A549 (cell line): Measurements from ENCODE around the gene RIOX2. TPM values are rescaled to one million over a fixed set of nuclear protein-coding genes. Genes with fewer than 3 reads are reported as not detected.

Experiments
- ATAC-seq, 2 experiments: fragments of 200-7000 bp in 1 of 2; fragments of >200 bp in 1 of 2; cut with Nextera tagmentation in 1 of 2; cut with Tn5 transposase in 1 of 2; 3 replicates each; pipeline versions ENCODE4 v1.8.0 to v1.9.1; 2018 to 2020; ENCODE audit warnings: mild to moderate bottlenecking in 1 of 2, moderate library complexity in 1 of 2
- CTCF ChIA-PET: fragments of 300-600 bp; sonication (Branson Sonifier 250); formaldehyde crosslinking; extraction: SDS; loops from one replicate; lab custom pipeline; 2021; ENCODE audit warnings: antibody characterized with exemption, inconsistent platforms; lab: Yijun Ruan, JAX
- POLR2A ChIA-PET: fragments of 350-600 bp; formaldehyde crosslinking; extraction: SDS; loops from one replicate; lab custom pipeline; 2021; ENCODE audit warnings: antibody characterized with exemption, inconsistent platforms; lab: Yijun Ruan, JAX
- DNase-seq, 2 experiments: peaks; one replicate each; pipeline versions ENCODE4 v3.0.0 to v3.0.0-alpha.2; 2011 to 2016; ENCODE audit warnings: low read depth in 1 of 2, low spot score in 1 of 2
- FAIRE-seq: peaks from 2 replicates; lab custom pipeline; 2011; peaks lifted over from hg19 to GRCh38; lab: Jason Lieb, UNC
- H3K27ac ChIP-seq, 2 experiments: fragments of >200 bp; sonication (Bioruptor Twin); formaldehyde crosslinking; 3 replicates each; pipeline ENCODE4 v1.5.1; 2016 to 2017
- H3K4me1 ChIP-seq: fragments of >200 bp; sonication (Bioruptor Twin); formaldehyde crosslinking; 3 replicates; pipeline ENCODE4 v1.6.1; 2016
- H3K4me2 ChIP-seq: fragments of >200 bp; sonication (Bioruptor Twin); formaldehyde crosslinking; 3 replicates; pipeline ENCODE4 v1.6.1; 2016
- H3K4me3 ChIP-seq: fragments of >200 bp; sonication (Bioruptor Twin); formaldehyde crosslinking; 3 replicates; pipeline ENCODE4 v1.5.1; 2016
- H3K9me3 ChIP-seq: fragments of >200 bp; sonication (Bioruptor Twin); formaldehyde crosslinking; 3 replicates; pipeline ENCODE4 v1.6.1; 2016
- ATOH8 ChIP-seq: fragments of 250-450 bp; sonication (Bioruptor Pico); IDR thresholded peaks from 2 replicates; pipeline ENCODE4 v1.5.0; 2020; ENCODE audit warnings: low read depth, mild to moderate bottlenecking, moderate library complexity
- BCL3 ChIP-seq: fragments of >200 bp; sonication (Bioruptor Twin); formaldehyde crosslinking; IDR thresholded peaks from 3 replicates; pipeline ENCODE4 v1.6.1; 2016
- CBX2 ChIP-seq: fragments of 200-600 bp; sonication (generic); IDR thresholded peaks from 2 replicates; pipeline ENCODE4 v1.6.1; 2016; ENCODE audit warnings: low read depth, mild to moderate bottlenecking, borderline replicate concordance
- CBX8 ChIP-seq: fragments of 200-600 bp; sonication (generic); IDR thresholded peaks from 2 replicates; pipeline ENCODE4 v1.6.1; 2016
- CEBPB ChIP-seq, 2 experiments: fragments of >200 bp in 1 of 2; sonication (Bioruptor Twin) in 1 of 2; formaldehyde crosslinking in 1 of 2; IDR thresholded peaks; 2 replicates each; pipeline ENCODE4 v1.6.1; 2012 to 2016
- CHD2 ChIP-seq: fragments of 150-350 bp; IDR thresholded peaks from 2 replicates; pipeline ENCODE4 v1.6.1; 2014; ENCODE audit warnings: low read length; ENCODE audit not compliant: partially characterized antibody
- CHD4 ChIP-seq: fragments of 200-600 bp; sonication (generic); IDR thresholded peaks from 2 replicates; pipeline ENCODE4 v1.6.1; 2016; ENCODE audit warnings: antibody characterized with exemption, mild to moderate bottlenecking, borderline replicate concordance
- CTCF ChIP-seq: fragments of >200 bp; sonication (Bioruptor Twin); formaldehyde crosslinking; IDR thresholded peaks from 3 replicates; pipeline ENCODE4 v1.5.1; 2016
- EHF ChIP-seq: fragments of 250-450 bp; sonication (Bioruptor Pico); IDR thresholded peaks from 2 replicates; pipeline ENCODE4 v1.5.0; 2020; ENCODE audit warnings: mild to moderate bottlenecking
- EHMT2 ChIP-seq: fragments of 200-600 bp; sonication (generic); IDR thresholded peaks from 2 replicates; pipeline ENCODE4 v1.6.1; 2016; ENCODE audit warnings: antibody characterized with exemption, low read depth, mild to moderate bottlenecking, moderate library complexity
- ELK1 ChIP-seq: fragments of 150-350 bp; IDR thresholded peaks from 2 replicates; pipeline ENCODE4 v1.6.1; 2014; ENCODE audit warnings: low read depth, mild to moderate bottlenecking, low read length
- ESRRA ChIP-seq: fragments of 150-350 bp; IDR thresholded peaks from 2 replicates; pipeline ENCODE4 v1.6.1; 2014; ENCODE audit warnings: mild to moderate bottlenecking, low read length, borderline replicate concordance
- FOSB ChIP-seq: fragments of 250-450 bp; sonication (Bioruptor Pico); IDR thresholded peaks from 2 replicates; pipeline ENCODE4 v1.5.0; 2020; ENCODE audit warnings: mild to moderate bottlenecking, moderate library complexity
- FOXS1 ChIP-seq: fragments of 250-450 bp; sonication (Bioruptor Pico); IDR thresholded peaks from 2 replicates; pipeline ENCODE4 v1.5.0; 2020; ENCODE audit warnings: mild to moderate bottlenecking, moderate library complexity
- JUN ChIP-seq, 2 experiments: fragments of >200 bp; sonication (Bioruptor Twin); formaldehyde crosslinking; IDR thresholded peaks; 2 replicates in 1 of 2; 3 replicates in 1 of 2; pipeline ENCODE4 v1.6.1; 2016 to 2017
- JUNB ChIP-seq: fragments of >200 bp; sonication (Bioruptor Twin); formaldehyde crosslinking; IDR thresholded peaks from 2 replicates; pipeline ENCODE4 v1.6.1; 2016
- KDM5A ChIP-seq: fragments of 200-600 bp; sonication (generic); IDR thresholded peaks from 2 replicates; pipeline ENCODE4 v1.6.1; 2016; ENCODE audit warnings: antibody characterized with exemption, mild to moderate bottlenecking
- MAFK ChIP-seq: fragments of 450-650 bp; IDR thresholded peaks from 2 replicates; pipeline ENCODE4 v1.6.1; 2014; ENCODE audit not compliant: partially characterized antibody
- MAZ ChIP-seq: fragments of 150-350 bp; IDR thresholded peaks from 2 replicates; pipeline ENCODE4 v1.6.1; 2014; ENCODE audit warnings: antibody characterized with exemption, low read depth, low read length, borderline replicate concordance
- NR3C1 ChIP-seq: fragments of >200 bp; sonication (Bioruptor Twin); formaldehyde crosslinking; IDR thresholded peaks from 3 replicates; pipeline ENCODE4 v1.6.1; 2017
- POLR2A ChIP-seq: IDR thresholded peaks from 2 replicates; pipeline ENCODE4 v1.6.1; 2012; ENCODE audit warnings: mild to moderate bottlenecking, low read length
- POLR2AphosphoS2 ChIP-seq: conservative IDR thresholded peaks from 2 replicates; pipeline ENCODE4 v1.6.1; 2012; ENCODE audit warnings: low read length, improper control_type of control experiment, inconsistent platforms
- RARB ChIP-seq: fragments of 250-450 bp; sonication (Bioruptor Pico); IDR thresholded peaks from 2 replicates; pipeline ENCODE4 v1.8.0; 2021; ENCODE audit warnings: mild to moderate bottlenecking, moderate library complexity
- RCOR1 ChIP-seq: fragments of 150-350 bp; IDR thresholded peaks from 2 replicates; pipeline ENCODE4 v1.6.1; 2014; ENCODE audit warnings: antibody characterized with exemption, low read length, low read depth
- RFX5 ChIP-seq: fragments of 450-650 bp; IDR thresholded peaks from 2 replicates; pipeline ENCODE4 v1.7.1; 2014; ENCODE audit warnings: antibody characterized with exemption, mild to moderate bottlenecking, moderate library complexity
- SREBF2 ChIP-seq: fragments of 450-650 bp; IDR thresholded peaks from 2 replicates; pipeline ENCODE4 v1.6.1; 2014; ENCODE audit warnings: mild to moderate bottlenecking, moderate library complexity
- TP53 ChIP-seq: fragments of 250-450 bp; sonication (Bioruptor Pico); IDR thresholded peaks from 2 replicates; pipeline ENCODE4 v1.5.0; 2021; ENCODE audit warnings: mild to moderate bottlenecking, moderate library complexity
- ZNF302 ChIP-seq: fragments of 250-450 bp; sonication (Bioruptor Pico); IDR thresholded peaks from 2 replicates; pipeline ENCODE4 v1.9.0; 2021; ENCODE audit warnings: inconsistent platforms, mild to moderate bottlenecking, moderate library complexity
- WGBS: methylation state at CpG from one replicate; pipeline ENCODE4 v1.1.6; 2017; ENCODE audit errors: missing lambda C conversion rate; 5-methylcytosine and 5-hydroxymethylcytosine counted together
- polyA plus RNA-seq, 4 experiments: library from polyadenylated mRNA; depleted of rRNA in 3 of 4; stranded (reverse); fragments of >200 nt; fragmentation: RNase III in 1 of 4; extraction: RNeasy Plus Mini Kit Qiagen cat#74134 plus additional on column Dnase treatment in 1 of 4; gene quantifications; 2 replicates in 3 of 4; 3 replicates in 1 of 4; pipeline ENCODE4 v1.2.3, GENCODE V29; 2011 to 2017

RIOX2 gene
- polyA plus RNA-seq, 2 of the 4 experiments (the other 2 are of a cell fraction), result 34.1 to 49.6 TPM

GRCh38 chr3:97934980-97935695, 37.1 kb downstream of the RIOX2 start:
- no peak for TF ChIP-seq CHD4
- TF ChIP-seq CBX2, result no peak
- no peak for TF ChIP-seq FOSB (CRISPR knock-in tag)
- TF ChIP-seq TP53 (CRISPR knock-in tag), result no peak
- no peak for TF ChIP-seq ESRRA
- TF ChIP-seq CEBPB (IDR thresholded peaks at IDR 0.05), result no peak
- TF ChIP-seq SREBF2, result no peak
- no peak for TF ChIP-seq BCL3
- TF ChIP-seq CTCF, result no peak
- TF ChIP-seq RCOR1, result no peak
- no peak for TF ChIP-seq RFX5
- TF ChIP-seq, all 56 proteins: peak for 0
- no peak overlapping the region for H3K27ac ChIP-seq
- no peaks in the 10 kb centered on the region for H3K4me1 ChIP-seq
- WGBS, result 87% methylated on average over 3 of the region's 3 CpGs
- H3K4me3 ChIP-seq, result no peak overlapping the region
- DNase-seq (no peak), ATAC-seq (no peak), FAIRE-seq (no peak)
- no peaks in the 10 kb centered on the region for H3K9me3 ChIP-seq
- POLR2A ChIA-PET, result no interaction called here
- no peak overlapping the region for H3K4me2 ChIP-seq
- CTCF ChIA-PET, result interaction anchor here (0.7 to 2.0 kb wide), 3 partner anchors 10 to 142 kb away, joined by 3 to 5 read pairs (median 3); no protein-coding TSS in a partner anchor

GRCh38 chr3:97932387-97932801, 39.8 kb downstream of the RIOX2 start:
- FAIRE-seq (no peak), DNase-seq (no peak), ATAC-seq (no peak)
- Histone ChIP-seq H3K4me2 (no peak overlapping the region), H3K27ac (no peak overlapping the region), H3K4me3 (no peak overlapping the region), H3K9me3 (no peaks in the 10 kb centered on the region), H3K4me1 (no peaks in the 10 kb centered on the region)
- WGBS, result 80% methylated on average over 4 of the region's 4 CpGs
- POLR2A ChIA-PET, result no interaction called here
- CTCF ChIA-PET, result no interaction called here
- TF ChIP-seq SREBF2 (no peak), EHF (CRISPR knock-in tag) (no peak), CBX2 (no peak), RARB (no peak), ZNF302 (CRISPR knock-in tag) (no peak), NR3C1 (no peak), CBX8 (no peak), MAFK (no peak), ATOH8 (CRISPR knock-in tag) (no peak), JUNB (no peak), CHD2 (no peak), KDM5A (no peak), POLR2A (no peak)

- FAIRE-seq, result no peak
- Histone ChIP-seq H3K9me3 (no peaks in the 10 kb centered on the region), H3K4me3 (no peak overlapping the region), H3K4me2 (no peak overlapping the region), H3K27ac (no peak overlapping the region), H3K4me1 (no peaks in the 10 kb centered on the region)
- no peak for ATAC-seq
- DNase-seq, result no peak
- ChIA-PET CTCF (no interaction called here), POLR2A (no interaction called here)
- TF ChIP-seq JUN (IDR thresholded peaks at IDR 0.05) (no peak), MAZ (no peak), ZNF302 (CRISPR knock-in tag) (no peak), POLR2AphosphoS2 (no peak), EHMT2 (no peak), SREBF2 (no peak), TP53 (CRISPR knock-in tag) (no peak), FOXS1 (CRISPR knock-in tag) (no peak), NR3C1 (no peak), ELK1 (no peak)
- TF ChIP-seq, all 56 proteins: peak for 0
- 50% methylated on average over 2 of the region's 2 CpGs for WGBS
Observed at GRCh38 chr3:97931218-97931617, 41.0 kb downstream of the RIOX2 start.
